Measurements from ENCODE around the gene ANKRD13A. TPM values are rescaled to one million over a fixed set of nuclear protein-coding genes. Genes with fewer than 3 reads are reported as not detected.
A peak's percentile ranks its signal among the peaks of the same experiment; 100 is the strongest.

ANKRD13A gene
- total and polyA plus RNA-seq, 2 donors (not counting 1 experiment from before 2014, with no cell fraction given): 150 to 185 TPM

DNA sequence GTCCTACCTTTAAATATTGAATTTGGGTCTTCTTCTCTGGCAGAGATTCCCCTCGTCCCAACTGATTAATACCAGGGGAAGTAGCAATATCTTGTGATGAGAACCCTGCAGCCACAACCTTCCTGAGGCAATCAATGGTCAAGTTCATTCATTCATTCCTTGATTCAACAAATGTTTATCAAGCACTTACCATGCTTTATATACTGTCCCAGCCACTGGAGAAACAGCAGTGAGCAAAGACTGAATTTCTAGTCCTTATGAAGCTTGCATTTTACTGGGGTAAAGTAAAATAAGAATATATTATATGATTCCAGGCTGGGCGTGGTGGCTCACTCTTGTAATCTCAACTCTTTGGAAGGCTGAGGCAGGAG is 2.8 kb upstream of the ANKRD13A start:
- intact Hi-C loops (cut with micrococcal nuclease): loop anchor here (1.0 to 10.0 kb wide), 4 partner anchors 16 to 284 kb away; partner anchors contain the start of genes C12orf76, FAM222A and GLTP
- no peaks in the 10 kb centered on the region for H3K27me3 ChIP-seq (replicated peaks in 1 of 4; ENCODE audit: control extremely low read depth in 1 of 4, control insufficient read depth in 3 of 4, insufficient read depth in 4 of 4, low read length in 3 of 4)
- peaks cover 67% of the 10 kb centered on the region for H3K4me1 Mint-ChIP-seq
- TF ChIP-seq, protein P1, sequence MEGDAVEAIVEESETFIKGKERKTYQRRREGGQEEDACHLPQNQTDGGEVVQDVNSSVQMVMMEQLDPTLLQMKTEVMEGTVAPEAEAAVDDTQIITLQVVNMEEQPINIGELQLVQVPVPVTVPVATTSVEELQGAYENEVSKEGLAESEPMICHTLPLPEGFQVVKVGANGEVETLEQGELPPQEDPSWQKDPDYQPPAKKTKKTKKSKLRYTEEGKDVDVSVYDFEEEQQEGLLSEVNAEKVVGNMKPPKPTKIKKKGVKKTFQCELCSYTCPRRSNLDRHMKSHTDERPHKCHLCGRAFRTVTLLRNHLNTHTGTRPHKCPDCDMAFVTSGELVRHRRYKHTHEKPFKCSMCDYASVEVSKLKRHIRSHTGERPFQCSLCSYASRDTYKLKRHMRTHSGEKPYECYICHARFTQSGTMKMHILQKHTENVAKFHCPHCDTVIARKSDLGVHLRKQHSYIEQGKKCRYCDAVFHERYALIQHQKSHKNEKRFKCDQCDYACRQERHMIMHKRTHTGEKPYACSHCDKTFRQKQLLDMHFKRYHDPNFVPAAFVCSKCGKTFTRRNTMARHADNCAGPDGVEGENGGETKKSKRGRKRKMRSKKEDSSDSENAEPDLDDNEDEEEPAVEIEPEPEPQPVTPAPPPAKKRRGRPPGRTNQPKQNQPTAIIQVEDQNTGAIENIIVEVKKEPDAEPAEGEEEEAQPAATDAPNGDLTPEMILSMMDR (IDR thresholded peaks at IDR 0.05): no peak
- TF ChIP-seq EZH2 (IDR thresholded peaks at IDR 0.05; ENCODE audit: borderline replicate concordance, insufficient read depth, low read depth, low read length, poor library complexity, severe bottlenecking): no peak
- no CpG with 5 or more reads among the region's 2 CpGs for WGBS (ENCODE audit: insufficient coverage)
- H3K27me3 Mint-ChIP-seq: no peaks in the 10 kb centered on the region
- H3K36me3 ChIP-seq (replicated peaks in 1 of 2; ENCODE audit: control extremely low read depth in 1 of 2, control insufficient read depth in 1 of 2, extremely low read depth in 1 of 2, insufficient read depth in 2 of 2, low read length in 1 of 2): peaks cover 0 to 5% of the 10 kb centered on the region in 2 experiments
- H2AFZ ChIP-seq (ENCODE audit: insufficient read depth, low read depth, low read length, poor library complexity, severe bottlenecking): peak overlapping the region; percentile 82
- H3K4me3 ChIP-seq (ENCODE audit: control extremely low read depth in 1 of 5, extremely low read depth in 1 of 5, insufficient read depth in 1 of 5, low read depth in 2 of 5, low read length in 4 of 5): peak overlapping the region; percentile 68 to 99 (median 74)
- H3K27ac Mint-ChIP-seq: peak overlapping the region; percentile 91
- no peaks in the 10 kb centered on the region for H3K9me3 Mint-ChIP-seq (ENCODE audit: insufficient read depth)
- peaks cover 45 to 53% of the 10 kb centered on the region in 2 donors for H3K4me1 ChIP-seq (ENCODE audit: control insufficient read depth in 2 of 2, insufficient read depth in 2 of 2, low read length in 2 of 2)
- POLR2A ChIA-PET: interaction anchor here (0.6 kb wide), 1 partner anchor 36 kb away, joined by 3 read pairs; no protein-coding TSS in a partner anchor
- ATAC-seq (ENCODE audit: low read depth): no peak
- H3K4me2 ChIP-seq (replicated peaks; ENCODE audit: low read depth, low read length, poor library complexity, severe bottlenecking): peak overlapping the region; percentile 81
- no peak for DNase-seq
- peaks cover 15% of the 10 kb centered on the region for H4K20me1 ChIP-seq (ENCODE audit: control insufficient read depth, insufficient read depth, low read length, poor library complexity, severe bottlenecking)
- H3K4me3 Mint-ChIP-seq: peak overlapping the region; percentile 82
- no peaks in the 10 kb centered on the region for H3K9me3 ChIP-seq (ENCODE audit: control extremely low read depth in 1 of 3, control insufficient read depth in 2 of 3, insufficient read depth in 1 of 3, low read length in 2 of 3)
- peak overlapping the region; percentile 93 for H3K9ac ChIP-seq (ENCODE audit: low read length)
- peak overlapping the region; percentile 69 to 90 for H3K27ac ChIP-seq (ENCODE audit: low read length in 2 of 2)
- peaks cover 86% of the 10 kb centered on the region for H3K79me2 ChIP-seq (ENCODE audit: control insufficient read depth, insufficient read depth, low read length)
- CTCF ChIA-PET: interaction anchor here (1.0 to 3.0 kb wide), 2 partner anchors 8 to 15 kb away, joined by 3 to 7 read pairs; no protein-coding TSS in a partner anchor

- CTCF ChIA-PET: interaction anchor here (3.0 kb wide), 1 partner anchor 14 kb away, joined by 7 read pairs; no protein-coding TSS in a partner anchor
- Mint-ChIP-seq H3K4me3 (peak overlapping the region; percentile 90), H3K4me1 (peaks cover 69% of the 10 kb centered on the region)
Measured at GRCh38 chr12:109997393-109997792, 1.8 kb upstream of the ANKRD13A start.

More at GRCh38 chr12:109997393-109997792, 1.8 kb upstream of the ANKRD13A start:
- Mint-ChIP-seq H3K9me3 (ENCODE audit: insufficient read depth) (no peaks in the 10 kb centered on the region), H3K27me3 (no peaks in the 10 kb centered on the region), H3K27ac (peak overlapping the region; percentile 98)
- peaks cover 13% of the 10 kb centered on the region for H4K20me1 ChIP-seq (ENCODE audit: control insufficient read depth, insufficient read depth, low read length, poor library complexity, severe bottlenecking)
- H2AFZ ChIP-seq (ENCODE audit: insufficient read depth, low read depth, low read length, poor library complexity, severe bottlenecking): no peak overlapping the region
- H3K36me3 ChIP-seq (replicated peaks in 1 of 2; ENCODE audit: control extremely low read depth in 1 of 2, control insufficient read depth in 1 of 2, extremely low read depth in 1 of 2, insufficient read depth in 2 of 2, low read length in 1 of 2): peaks cover 0 to under 1% of the 10 kb centered on the region in 2 experiments
- H3K27ac ChIP-seq (ENCODE audit: low read length in 2 of 2): no peak overlapping the region
- peak overlapping the region; percentile 3 for H3K4me2 ChIP-seq (replicated peaks; ENCODE audit: low read depth, low read length, poor library complexity, severe bottlenecking)
- POLR2A ChIA-PET: no interaction called here
- TF ChIP-seq, protein P1 (IDR thresholded peaks at IDR 0.05): no peak
- TF ChIP-seq EZH2 (IDR thresholded peaks at IDR 0.05; ENCODE audit: borderline replicate concordance, insufficient read depth, low read depth, low read length, poor library complexity, severe bottlenecking): no peak
- no peak overlapping the region for H3K4me3 ChIP-seq (ENCODE audit: control extremely low read depth in 1 of 5, extremely low read depth in 1 of 5, insufficient read depth in 1 of 5, low read depth in 2 of 5, low read length in 4 of 5)
- H3K79me2 ChIP-seq (ENCODE audit: control insufficient read depth, insufficient read depth, low read length): peaks cover 86% of the 10 kb centered on the region
- peaks cover 46 to 59% of the 10 kb centered on the region in 2 donors for H3K4me1 ChIP-seq (ENCODE audit: control insufficient read depth in 2 of 2, insufficient read depth in 2 of 2, low read length in 2 of 2)
- no peaks in the 10 kb centered on the region for H3K9me3 ChIP-seq (ENCODE audit: control extremely low read depth in 1 of 3, control insufficient read depth in 2 of 3, insufficient read depth in 1 of 3, low read length in 2 of 3)
- no peak for ATAC-seq (ENCODE audit: low read depth)
- 0% methylated on average over 1 of the region's 4 CpGs for WGBS (ENCODE audit: insufficient coverage)
- H3K9ac ChIP-seq (ENCODE audit: low read length): no peak overlapping the region
- intact Hi-C loops (cut with micrococcal nuclease): loop anchor here (5.0 to 10.0 kb wide), 2 partner anchors 113 to 285 kb away; partner anchors contain the start of genes FAM222A and GLTP
- no peaks in the 10 kb centered on the region for H3K27me3 ChIP-seq (replicated peaks in 1 of 4; ENCODE audit: control extremely low read depth in 1 of 4, control insufficient read depth in 3 of 4, insufficient read depth in 4 of 4, low read length in 3 of 4)
- DNase-seq: no peak
